GM13977 (cell line): Measurements from ENCODE around the gene FKBP1B.
"Not testable (repeated sequence)": the region's sequence is repeated elsewhere in the genome, so short reads cannot be mapped to it uniquely, and the experiment has no call there.

ENCODE experiments used
- DNase-seq: peaks from one replicate; pipeline ENCODE4 v3.0.0; 2012; ENCODE audit warnings: low spot score
- CTCF ChIP-seq: IDR thresholded peaks from 2 replicates; pipeline ENCODE4 v1.5.1; 2012; ENCODE audit warnings: mild to moderate bottlenecking, control low read depth; ENCODE audit not compliant: insufficient read depth; ENCODE audit errors: extremely low read depth, missing control alignments
- in situ Hi-C: fragments of 300-500 bp; cut with MboI; formaldehyde crosslinking; loops from one replicate; pipeline ENCODE4 v1.12.0; 2022; ENCODE audit warnings: low sequenced_read_pairs, low pct_unique_long_range_greater_than_20kb, mixed read lengths, inconsistent platforms; ENCODE audit not compliant: unreplicated experiment

Gene FKBP1B

GRCh38 chr2:24022975-24023575, 26.5 kb upstream of the FKBP1B start:
- DNase-seq = no peak
- in situ Hi-C loops = no loop called here
- TF ChIP-seq CTCF = no peak

GRCh38 chr2:24024018-24024417, 25.5 kb upstream of the FKBP1B start:
- TF ChIP-seq CTCF = peak; percentile 2

GRCh38 chr2:24024996-24025663, 24.4 kb upstream of the FKBP1B start:
- TF ChIP-seq CTCF = no peak
- DNase-seq = no peak
- in situ Hi-C loops = no loop called here

More at GRCh38 chr2:24024018-24024417, 25.5 kb upstream of the FKBP1B start:
- in situ Hi-C loops = no loop called here
- no peak for DNase-seq

- TF ChIP-seq CTCF = no peak
- in situ Hi-C loops = no loop called here
- no peak for DNase-seq
Measured at GRCh38 chr2:24026233-24026632, 23.3 kb upstream of the FKBP1B start.

GRCh38 chr2:24038786-24039499, 10.6 kb upstream of the FKBP1B start:
- in situ Hi-C loops = no loop called here
- no peak for TF ChIP-seq CTCF
- DNase-seq = no peak

GRCh38 chr2:24040511-24040910, 9.0 kb upstream of the FKBP1B start:
- in situ Hi-C loops = no loop called here
- TF ChIP-seq CTCF = no peak
- no peak for DNase-seq

- in situ Hi-C loops, DNase-seq: not testable (repeated sequence)
Measured at GRCh38 chr2:24043133-24043532, 6.4 kb upstream of the FKBP1B start.
